HG03108 (cell line): ENCODE results near the gene MBNL1.
"Not testable (repeated sequence)": the region's sequence is repeated elsewhere in the genome, so short reads cannot be mapped to it uniquely, and the experiment has no call there.

Experiments
- ATAC-seq: cut with Tn5 transposase; IDR thresholded peaks from one replicate; pipeline ENCODE4 v1.9.1; 2021; ENCODE audit warnings: moderate library complexity; ENCODE audit not compliant: unreplicated experiment

The MBNL1 gene

DNA sequence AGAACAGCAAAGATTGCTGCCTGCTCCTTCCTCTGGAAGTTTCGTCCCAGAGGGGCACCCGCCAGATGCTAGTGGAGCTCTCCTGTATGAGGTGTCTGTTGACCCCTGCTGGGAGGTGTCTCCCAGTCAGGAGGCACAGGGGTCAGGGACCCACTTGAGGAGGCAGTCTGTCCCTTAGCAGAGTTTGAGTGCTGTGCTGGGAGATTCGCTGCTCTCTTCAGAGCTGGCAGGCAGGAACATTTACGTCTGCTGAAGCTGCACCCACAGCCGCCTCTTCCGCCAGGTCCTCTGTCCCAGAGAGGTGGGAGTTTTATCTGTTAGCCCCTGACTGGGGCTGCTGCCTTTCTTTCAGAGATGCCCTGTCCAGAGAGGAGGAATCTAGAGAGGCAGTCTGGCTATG lies 103.9 kb downstream of the MBNL1 start:
- not testable (repeated sequence) for ATAC-seq

DNA sequence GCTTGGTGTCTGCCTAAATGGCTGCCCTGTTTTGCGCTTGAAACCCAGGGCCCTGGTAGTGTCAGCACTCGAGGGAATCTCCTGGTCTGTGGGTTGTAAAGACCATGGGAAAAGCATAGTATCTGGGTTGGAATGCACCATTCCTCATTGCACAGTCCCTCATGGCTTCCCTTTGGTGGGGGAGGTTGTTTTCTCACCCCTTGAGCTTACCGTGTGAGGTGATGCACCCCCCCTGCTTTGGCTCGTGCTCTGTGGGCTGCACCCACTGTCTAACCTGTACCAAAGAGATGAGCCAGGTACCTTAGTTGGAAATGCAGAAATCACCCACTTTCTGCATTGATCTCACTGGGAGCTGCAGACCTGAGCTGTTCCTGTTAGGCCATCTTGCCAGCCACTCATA lies 104.7 kb downstream of the MBNL1 start:
- no peak for ATAC-seq

- ATAC-seq: no peak
Measured at GRCh38 chr3:152374262-152374990, 105.7 kb downstream of the MBNL1 start.

DNA sequence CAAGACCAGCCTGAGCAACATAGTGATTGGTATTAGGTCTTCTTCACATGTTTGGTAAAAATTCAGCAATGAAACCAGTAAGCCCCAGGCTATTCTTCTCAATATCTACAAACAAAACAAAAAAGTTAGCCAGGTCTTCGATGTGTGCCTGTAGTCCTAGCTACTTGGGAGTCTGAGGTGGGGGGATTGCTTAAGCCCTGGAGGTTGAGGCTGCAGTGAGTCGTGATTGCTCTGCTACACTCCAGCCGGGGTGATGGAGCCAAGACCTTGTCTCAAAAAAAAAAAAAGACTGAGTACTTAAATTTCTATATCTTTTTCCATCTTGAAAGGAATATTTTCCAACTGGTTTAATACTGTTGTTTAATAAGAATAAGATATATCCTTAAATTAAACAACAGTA lies 106.8 kb downstream of the MBNL1 start:
- ATAC-seq: no peak

GRCh38 chr3:152376351-152377183 lies 107.8 kb downstream of the MBNL1 start:
- peak; percentile 72 for ATAC-seq

GRCh38 chr3:152377184-152377570 lies 108.4 kb downstream of the MBNL1 start:
- ATAC-seq: no peak

DNA sequence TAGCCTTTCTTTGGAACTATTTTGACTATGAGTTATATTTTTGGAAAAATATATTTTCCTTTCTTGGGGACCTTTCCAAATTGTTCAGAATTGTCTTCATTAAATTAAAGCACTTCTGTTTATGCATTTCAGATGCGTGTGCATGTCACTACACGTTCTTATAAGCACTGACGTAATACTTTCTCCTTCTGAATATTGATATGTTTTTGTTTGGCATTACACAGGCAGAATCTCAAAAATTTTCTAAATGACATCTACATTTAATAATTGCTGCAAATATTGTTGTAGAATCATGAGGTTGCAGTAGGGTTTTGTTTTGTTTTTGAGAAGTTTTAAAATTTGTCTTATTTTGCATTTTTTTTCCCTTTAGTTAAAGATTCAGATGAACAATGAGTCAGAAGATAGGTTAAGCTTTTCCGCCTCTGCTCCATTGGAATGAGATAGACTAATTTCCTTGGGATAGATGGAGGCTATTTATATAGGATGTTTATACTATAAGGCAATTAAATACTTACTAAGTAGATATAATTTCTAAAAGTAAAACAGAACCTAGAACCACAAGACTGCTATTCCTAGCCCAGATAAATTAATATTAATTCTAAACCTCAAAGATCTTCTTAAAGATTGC lies 110.8 kb downstream of the MBNL1 start:
- no peak for ATAC-seq

DNA sequence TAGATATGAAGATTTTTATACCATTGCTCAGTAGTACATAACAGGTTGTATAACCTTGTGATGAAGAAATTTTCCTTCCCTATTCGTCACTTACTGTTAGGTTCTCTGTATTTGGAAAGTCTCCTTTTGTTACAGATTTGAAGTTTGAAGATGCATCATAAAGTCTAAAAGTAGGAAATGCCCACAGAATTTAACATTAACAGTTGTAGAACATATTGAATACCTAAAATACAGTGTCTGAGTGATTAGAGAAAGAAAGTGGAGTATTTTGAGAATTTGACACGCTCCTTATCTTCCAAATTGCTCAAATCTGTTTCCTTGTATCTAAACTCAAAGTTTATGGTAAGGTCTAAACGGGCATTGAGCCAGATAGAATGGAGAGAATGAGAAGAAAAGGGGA lies 111.3 kb downstream of the MBNL1 start:
- ATAC-seq: no peak

DNA sequence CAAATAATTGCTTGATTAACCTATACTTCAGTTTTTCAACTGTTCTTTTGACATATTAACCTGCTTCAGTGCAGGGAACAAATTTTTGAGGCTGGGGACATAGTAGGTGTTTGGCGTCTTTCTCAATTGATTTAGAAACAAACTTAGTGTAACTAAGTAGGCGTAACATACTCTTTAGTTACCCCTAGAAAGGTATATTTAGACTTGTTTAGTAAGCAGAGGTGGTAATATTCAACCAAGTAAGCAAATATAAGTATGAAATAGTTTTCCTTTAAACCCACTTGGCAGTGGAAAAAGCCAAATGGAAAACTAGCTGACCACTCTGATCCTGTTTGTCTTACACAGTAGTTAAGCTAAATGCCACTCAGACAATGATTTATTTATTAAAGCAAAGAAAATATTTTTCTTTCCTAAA lies 113.2 kb downstream of the MBNL1 start:
- peak; percentile 33 for ATAC-seq

DNA sequence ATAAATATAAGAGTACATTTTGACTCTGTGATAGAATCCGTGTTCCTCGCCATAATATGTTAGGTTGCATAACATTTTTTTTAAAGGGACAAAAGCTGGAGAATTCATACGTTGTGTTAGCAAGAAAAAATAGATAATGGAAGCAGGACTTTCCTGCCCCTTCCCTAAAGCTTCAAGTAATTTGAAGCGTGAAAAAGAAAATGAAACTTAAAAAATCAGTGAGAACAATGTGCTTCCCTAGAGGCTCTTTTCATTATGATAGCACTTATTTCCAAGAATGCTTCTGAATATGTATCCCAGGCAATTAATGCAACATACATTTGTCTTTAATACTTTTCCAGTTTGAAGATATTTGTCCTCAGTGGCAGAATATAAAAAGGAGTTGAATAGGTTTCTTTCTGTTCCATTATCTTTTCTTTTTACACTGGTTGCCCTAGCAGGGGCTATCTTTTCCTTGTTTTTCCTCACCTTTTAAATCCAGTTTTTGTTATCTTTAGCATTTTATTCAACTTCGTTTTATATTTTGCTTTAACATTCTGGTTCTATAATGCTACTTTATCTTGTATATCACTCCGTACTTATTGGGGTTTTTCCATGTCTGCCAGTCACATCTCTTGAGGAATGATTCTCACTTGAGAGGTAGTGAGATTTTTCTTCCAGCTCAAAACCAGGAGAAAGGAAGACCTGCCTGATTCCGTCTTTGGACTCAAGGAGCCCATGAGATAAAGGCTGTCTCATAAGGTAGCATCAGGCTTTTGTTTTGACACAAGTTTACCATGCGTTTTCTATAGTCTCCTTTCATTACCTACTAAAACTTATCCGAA lies 113.8 kb downstream of the MBNL1 start:
- ATAC-seq: no peak

DNA sequence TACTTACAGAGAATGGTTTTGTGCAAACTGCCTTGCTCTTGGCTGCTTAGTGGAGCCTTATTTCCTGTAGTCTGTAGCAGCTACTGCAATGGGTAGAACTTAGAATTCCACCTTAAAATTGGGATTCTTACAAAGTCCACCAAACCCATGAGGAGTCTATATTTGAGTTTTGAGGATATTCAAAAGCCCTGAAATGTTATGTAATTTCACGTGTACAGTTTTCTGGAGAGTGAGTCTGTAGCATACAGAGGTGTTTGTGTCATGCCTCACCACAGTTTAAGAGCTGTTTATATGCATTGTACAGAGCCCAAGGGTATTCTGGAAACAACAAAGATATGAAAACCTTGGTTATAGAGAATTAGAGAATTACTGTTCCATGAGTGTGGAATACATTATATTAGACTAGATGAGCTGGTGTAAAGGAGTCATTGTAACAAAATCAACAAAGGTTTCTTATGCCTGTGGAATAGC lies 114.4 kb downstream of the MBNL1 start:
- no peak for ATAC-seq

- no peak for ATAC-seq
Measured at GRCh38 chr3:152384412-152384811, 115.7 kb downstream of the MBNL1 start.

- ATAC-seq: no peak
Measured at GRCh38 chr3:152385761-152386160, 117.0 kb downstream of the MBNL1 start.

DNA sequence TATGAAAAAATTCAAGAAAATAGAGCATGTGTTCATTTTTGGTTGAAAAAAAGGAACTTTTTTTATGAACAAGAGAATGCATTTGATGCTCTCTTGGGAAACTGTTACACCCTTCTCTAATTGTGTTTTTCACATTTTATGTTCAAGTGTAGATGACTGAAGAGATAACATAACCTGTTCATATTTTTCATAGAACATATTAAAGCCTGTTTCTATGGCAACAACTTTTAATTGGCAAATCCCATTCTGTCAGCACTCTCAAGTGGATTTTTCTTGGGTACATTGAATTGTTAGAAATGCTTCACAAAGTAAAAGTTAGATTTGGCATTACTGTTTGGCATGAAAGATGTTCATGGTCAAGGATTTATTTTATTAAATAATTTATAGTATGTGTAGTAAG lies 117.5 kb downstream of the MBNL1 start:
- ATAC-seq: no peak

GRCh38 chr3:152388631-152389030 lies 119.9 kb downstream of the MBNL1 start:
- ATAC-seq: no peak

GRCh38 chr3:152389316-152389934 lies 120.7 kb downstream of the MBNL1 start:
- no peak for ATAC-seq

DNA sequence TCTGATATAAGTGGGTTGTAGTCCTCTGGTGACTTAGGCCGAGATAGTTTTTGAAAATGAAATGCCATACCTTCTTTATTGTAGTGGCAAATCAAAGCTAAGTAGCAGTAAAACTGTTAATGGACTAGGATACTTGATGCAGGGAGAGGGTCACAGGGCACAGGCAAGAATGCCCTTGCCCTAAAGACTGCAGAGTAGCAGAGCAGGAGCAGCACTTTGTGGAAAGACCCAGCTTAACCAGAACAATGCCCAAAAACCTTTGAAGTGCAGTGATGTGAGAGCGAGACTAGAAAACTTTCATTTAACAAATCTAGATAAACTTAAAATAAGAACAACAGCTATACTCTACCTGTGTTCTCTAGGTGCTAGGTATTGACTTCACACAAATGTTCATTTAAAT lies 121.9 kb downstream of the MBNL1 start:
- no peak for ATAC-seq

DNA sequence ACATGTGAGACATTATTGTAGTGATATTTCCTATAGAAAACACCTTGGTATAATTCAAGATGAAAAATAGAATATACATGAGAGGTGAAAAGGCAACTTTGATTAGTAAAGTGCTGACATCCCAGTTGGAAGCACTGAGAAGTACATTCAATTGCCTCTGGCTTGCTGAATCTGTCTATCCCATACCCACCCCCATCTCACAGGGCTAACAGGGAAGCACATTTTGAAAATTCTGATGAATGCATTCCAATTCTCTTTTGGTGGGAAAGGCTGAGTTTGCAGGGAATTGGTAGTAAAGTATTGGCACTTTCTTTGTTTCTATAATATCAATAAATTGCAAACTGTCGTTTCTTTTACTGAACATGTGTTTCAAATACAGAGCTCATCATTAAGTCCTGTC lies 122.9 kb downstream of the MBNL1 start:
- no peak for ATAC-seq

- no peak for ATAC-seq
Measured at GRCh38 chr3:152392272-152392880, 123.6 kb downstream of the MBNL1 start.

DNA sequence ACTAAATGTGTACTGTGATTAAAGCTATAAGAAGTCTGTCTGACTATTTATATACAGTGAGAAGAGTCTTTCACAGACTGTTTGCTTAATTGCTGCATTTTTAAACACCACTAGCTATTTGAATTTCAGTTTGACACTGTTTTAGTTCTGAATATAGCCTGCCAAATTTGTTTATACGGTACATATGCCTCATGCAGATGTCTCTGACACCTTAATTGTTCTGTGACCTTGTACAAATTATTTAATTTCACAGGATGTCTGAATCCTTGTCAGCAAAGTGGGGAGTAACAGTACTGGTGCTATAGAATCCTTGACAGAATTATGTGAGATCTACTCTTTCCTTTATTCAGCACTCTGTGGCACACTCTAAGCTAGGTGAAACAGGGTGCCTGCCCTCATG lies 125.5 kb downstream of the MBNL1 start:
- no peak for ATAC-seq
